H1 (cell line): ENCODE data around the gene ELOA.

Experiments
- KDM5A ChIP-seq: fragments of 200-600 bp; IDR thresholded peaks from 2 replicates; pipeline ENCODE4 v1.7.1; 2012; ENCODE audit warnings: mild to moderate bottlenecking, low read length, inconsistent platforms, mixed read lengths
- RAD21 ChIP-seq, 2 experiments: IDR thresholded peaks in 1 of 2; conservative IDR thresholded peaks in 1 of 2; 2 replicates each; pipeline ENCODE4 v1.6.1; 2011; ENCODE audit warnings: low read depth in 2 of 2, low read length in 2 of 2, improper control_type of control experiment in 1 of 2, inconsistent platforms in 1 of 2, mild to moderate bottlenecking in 1 of 2, moderate library complexity in 1 of 2
- TF ChIP-seq, protein P1 (sequence below), 3 experiments: IDR thresholded peaks; 1 replicate in 2 of 3; 2 replicates in 1 of 3; pipeline versions ENCODE4 v1.5.1 to v1.6.1; 2011; ENCODE audit warnings: low read length in 3 of 3, mild to moderate bottlenecking in 3 of 3, inconsistent platforms in 2 of 3, low read depth in 1 of 3, moderate library complexity in 1 of 3; ENCODE audit not compliant: insufficient read depth in 1 of 3; ENCODE audit errors: control extremely low read depth in 1 of 3

DNA sequence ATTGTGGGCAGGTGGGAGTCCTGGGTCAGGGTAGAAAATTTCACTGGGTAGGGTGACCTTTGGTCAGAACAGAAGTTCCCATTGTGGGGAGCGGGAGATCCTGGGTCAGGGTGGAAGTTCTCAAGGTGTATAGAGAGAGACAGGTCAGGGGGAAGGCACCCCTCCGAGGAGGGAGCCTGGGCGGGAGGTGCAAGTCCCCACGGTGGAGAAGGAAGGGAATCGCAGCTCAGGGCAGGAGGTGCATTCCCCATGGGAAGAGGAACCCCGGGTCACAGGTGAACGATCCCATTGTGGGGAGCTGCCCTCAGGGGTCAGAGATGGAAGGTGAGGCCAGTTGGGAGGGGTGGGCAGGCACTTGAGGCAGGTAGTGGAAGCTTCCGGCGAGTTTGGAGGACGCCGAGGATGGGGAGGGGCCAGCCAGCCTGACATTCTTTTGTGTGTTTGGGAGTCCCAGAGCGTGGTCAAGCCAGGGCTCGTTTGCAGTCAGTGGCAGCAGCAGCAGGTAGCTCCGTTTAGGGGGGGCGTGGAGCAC is 48.3 kb downstream of the ELOA start:
- TF ChIP-seq, protein P1, sequence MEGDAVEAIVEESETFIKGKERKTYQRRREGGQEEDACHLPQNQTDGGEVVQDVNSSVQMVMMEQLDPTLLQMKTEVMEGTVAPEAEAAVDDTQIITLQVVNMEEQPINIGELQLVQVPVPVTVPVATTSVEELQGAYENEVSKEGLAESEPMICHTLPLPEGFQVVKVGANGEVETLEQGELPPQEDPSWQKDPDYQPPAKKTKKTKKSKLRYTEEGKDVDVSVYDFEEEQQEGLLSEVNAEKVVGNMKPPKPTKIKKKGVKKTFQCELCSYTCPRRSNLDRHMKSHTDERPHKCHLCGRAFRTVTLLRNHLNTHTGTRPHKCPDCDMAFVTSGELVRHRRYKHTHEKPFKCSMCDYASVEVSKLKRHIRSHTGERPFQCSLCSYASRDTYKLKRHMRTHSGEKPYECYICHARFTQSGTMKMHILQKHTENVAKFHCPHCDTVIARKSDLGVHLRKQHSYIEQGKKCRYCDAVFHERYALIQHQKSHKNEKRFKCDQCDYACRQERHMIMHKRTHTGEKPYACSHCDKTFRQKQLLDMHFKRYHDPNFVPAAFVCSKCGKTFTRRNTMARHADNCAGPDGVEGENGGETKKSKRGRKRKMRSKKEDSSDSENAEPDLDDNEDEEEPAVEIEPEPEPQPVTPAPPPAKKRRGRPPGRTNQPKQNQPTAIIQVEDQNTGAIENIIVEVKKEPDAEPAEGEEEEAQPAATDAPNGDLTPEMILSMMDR (IDR thresholded peaks at IDR 0.05; ENCODE audit: control extremely low read depth in 1 of 3, insufficient read depth in 1 of 3, low read depth in 1 of 3, low read length in 3 of 3) = no peak
- TF ChIP-seq RAD21 (IDR thresholded peaks at IDR 0.05 in 1 of 2, conservative IDR thresholded peaks at IDR 0.05 in 1 of 2; ENCODE audit: low read depth in 2 of 2, low read length in 2 of 2) = no peak
- no peak for TF ChIP-seq KDM5A
